ENCODE measurements around the gene MCTP2.

- no peak for TF ChIP-seq CTCF (IDR thresholded peaks at IDR 0.05; ENCODE audit: low read depth, low read length, poor library complexity, severe bottlenecking)
- no peak for TF ChIP-seq EZH2phosphoT487 (IDR thresholded peaks at IDR 0.05; ENCODE audit: borderline replicate concordance, low read length)
These were observed 25.1 kb downstream of the MCTP2 start for GRCh38 chr15:94256511-94256910.

All from DOHH2 (cell line).